Neural cell (in vitro differentiated cells): ENCODE measurements around the gene BTG1. TPM values are rescaled to one million over a fixed set of nuclear protein-coding genes. Genes with fewer than 3 reads are reported as not detected.
A peak's percentile ranks its signal among the peaks of the same experiment; 100 is the strongest.

Experiments
- H2AFZ ChIP-seq: fragments of 200-600, 300-800 bp; sonication (generic), shearing (Covaris generic); 2 replicates; pipeline ENCODE4 v1.6.0; 2014; ENCODE audit warnings: low read depth, mild to moderate bottlenecking, antibody characterized with exemption, low read length, moderate library complexity
- H3F3A ChIP-seq: fragments of 200-600 bp; shearing (Covaris generic); 2 replicates; pipeline ENCODE4 v1.6.1; 2016; ENCODE audit warnings: mild to moderate bottlenecking, moderate library complexity, mixed read lengths, antibody characterized with exemption, low read length; ENCODE audit not compliant: insufficient read depth, poor library complexity, severe bottlenecking
- H3K27ac ChIP-seq: fragments of 200-600, 300-800 bp; sonication (generic), shearing (Covaris generic); 2 replicates; pipeline ENCODE4 v1.5.1; 2014; ENCODE audit warnings: mild to moderate bottlenecking, low read length, moderate library complexity
- H3K27me3 ChIP-seq: fragments of 300-800, 200-600 bp; sonication (generic), shearing (Covaris generic); 2 replicates; pipeline ENCODE4 v1.6.0; 2014; ENCODE audit warnings: mild to moderate bottlenecking, low read depth, low read length, moderate library complexity; ENCODE audit not compliant: insufficient read depth
- H3K36me3 ChIP-seq: fragments of 300-800, 200-600 bp; sonication (generic), shearing (Covaris generic); 2 replicates; pipeline ENCODE4 v1.5.1; 2014; ENCODE audit warnings: mild to moderate bottlenecking, antibody characterized with exemption, low read length, moderate library complexity; ENCODE audit not compliant: insufficient read depth
- H3K4me2 ChIP-seq: fragments of 300-800, 200-600 bp; sonication (generic), shearing (Covaris generic); 2 replicates; pipeline ENCODE4 v1.6.0; 2014; ENCODE audit warnings: mild to moderate bottlenecking, low read length
- H3K4me3 ChIP-seq: fragments of 300-800, 200-600 bp; sonication (generic), shearing (Covaris generic); 2 replicates; pipeline ENCODE4 v1.5.1; 2014; ENCODE audit warnings: mild to moderate bottlenecking, low read length, moderate library complexity
- H3K79me2 ChIP-seq: fragments of 200-600 bp; shearing (Covaris generic); replicated peaks from 2 replicates; pipeline ENCODE4 v1.6.0; 2014; ENCODE audit warnings: mild to moderate bottlenecking, low read length, moderate library complexity; ENCODE audit not compliant: insufficient read depth
- H3K9ac ChIP-seq: fragments of 300-800, 200-600 bp; sonication (generic), shearing (Covaris generic); 2 replicates; pipeline ENCODE4 v1.6.1; 2016; ENCODE audit warnings: mild to moderate bottlenecking, low read length, mixed read lengths
- H3K9me2 ChIP-seq: fragments of 200-600 bp; shearing (Covaris generic); 2 replicates; pipeline ENCODE4 v1.6.1; 2016; ENCODE audit warnings: mild to moderate bottlenecking, low read length, mixed read lengths; ENCODE audit not compliant: insufficient read depth
- H3K9me3 ChIP-seq: fragments of 200-600, 300-800 bp; sonication (generic), shearing (Covaris generic); 2 replicates; pipeline ENCODE4 v1.6.1; 2016; ENCODE audit warnings: mild to moderate bottlenecking, mixed run types, low read length, moderate library complexity, mixed read lengths
- H4K20me1 ChIP-seq: fragments of 200-600 bp; shearing (Covaris generic); 2 replicates; pipeline ENCODE4 v1.6.1; 2016; ENCODE audit warnings: mild to moderate bottlenecking, mixed run types; ENCODE audit not compliant: insufficient read depth
- EP300 ChIP-seq: fragments of 450-650 bp; conservative IDR thresholded peaks from 2 replicates; pipeline ENCODE4 v1.6.1; 2014; ENCODE audit warnings: antibody characterized with exemption, mild to moderate bottlenecking, moderate library complexity; ENCODE audit not compliant: poor library complexity, severe bottlenecking
- EZH2 ChIP-seq: fragments of 200-600, 300-800 bp; shearing (Covaris generic), sonication (generic); IDR thresholded peaks from 2 replicates; pipeline ENCODE4 v1.6.1; 2014; ENCODE audit warnings: antibody characterized with exemption, low read length, borderline replicate concordance, mild to moderate bottlenecking; ENCODE audit not compliant: insufficient read depth, poor library complexity, severe bottlenecking
- MXI1 ChIP-seq: fragments of 450-650 bp; conservative IDR thresholded peaks from 2 replicates; pipeline ENCODE4 v1.6.1; 2014; ENCODE audit warnings: antibody characterized with exemption, mild to moderate bottlenecking; ENCODE audit not compliant: poor library complexity, severe bottlenecking
- POLR2AphosphoS5 ChIP-seq: IDR thresholded peaks from 2 replicates; pipeline ENCODE4 v1.6.1; 2012
- RAD21 ChIP-seq: fragments of 450-650 bp; conservative IDR thresholded peaks from 2 replicates; pipeline ENCODE4 v1.6.1; 2014; ENCODE audit warnings: antibody characterized with exemption, mild to moderate bottlenecking, moderate library complexity
- SMC3 ChIP-seq: fragments of 450-650 bp; conservative IDR thresholded peaks from 2 replicates; pipeline ENCODE4 v1.6.1; 2014; ENCODE audit warnings: antibody characterized with exemption, mild to moderate bottlenecking, moderate library complexity; ENCODE audit not compliant: poor library complexity
- TAF1 ChIP-seq: IDR thresholded peaks from 2 replicates; pipeline ENCODE4 v1.6.1; 2012; ENCODE audit warnings: low read depth
- polyA plus RNA-seq: library from polyadenylated mRNA; depleted of rRNA; stranded (reverse); fragments of >200 nt; gene quantifications from 2 replicates; pipeline ENCODE4 v1.2.3, GENCODE V29; 2014
- TF ChIP-seq, protein P1 (sequence below): IDR thresholded peaks from 2 replicates; pipeline ENCODE4 v1.6.1; 2012; ENCODE audit warnings: borderline replicate concordance
- TF ChIP-seq, protein P2 (sequence below): fragments of 450-650 bp; IDR thresholded peaks from 2 replicates; pipeline ENCODE4 v1.5.1; 2014; ENCODE audit warnings: antibody characterized with exemption, mild to moderate bottlenecking, moderate library complexity; ENCODE audit not compliant: poor library complexity, severe bottlenecking

BTG1 gene
- polyA plus RNA-seq, 1 donor from 2014 or later = 12.9 TPM

DNA sequence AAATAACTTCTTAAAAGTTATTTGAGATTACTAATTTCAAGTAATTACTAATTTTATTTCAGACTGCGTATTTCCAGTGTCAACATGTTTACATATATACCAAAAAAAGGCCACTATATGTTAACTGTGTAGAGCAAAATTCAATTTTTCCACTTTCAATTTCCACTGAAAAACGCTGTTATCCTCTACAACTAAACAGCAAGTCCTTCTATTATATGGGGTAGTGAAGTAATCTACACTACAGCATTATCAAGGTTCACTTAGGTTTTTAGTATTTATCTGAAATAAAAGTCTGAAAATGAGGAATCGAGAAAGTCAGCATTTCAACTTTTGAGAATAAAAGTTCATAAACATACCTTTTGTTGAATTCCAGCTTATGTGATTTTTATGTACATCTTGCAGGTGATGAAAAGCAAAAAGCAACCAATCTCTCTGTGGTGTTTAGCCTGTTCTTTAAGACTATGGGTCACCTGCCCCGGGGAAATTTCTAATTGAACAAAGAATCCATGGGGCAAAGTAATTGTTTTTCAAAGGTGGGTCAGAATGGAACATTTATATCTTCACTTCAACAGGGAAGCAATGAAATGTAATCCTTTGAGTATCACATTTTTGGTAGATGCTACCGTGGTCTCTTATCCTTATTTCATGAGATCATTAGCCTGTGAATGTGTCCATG is 3.3 kb downstream of the BTG1 start:
- no peak overlapping the region for H2AFZ ChIP-seq

DNA sequence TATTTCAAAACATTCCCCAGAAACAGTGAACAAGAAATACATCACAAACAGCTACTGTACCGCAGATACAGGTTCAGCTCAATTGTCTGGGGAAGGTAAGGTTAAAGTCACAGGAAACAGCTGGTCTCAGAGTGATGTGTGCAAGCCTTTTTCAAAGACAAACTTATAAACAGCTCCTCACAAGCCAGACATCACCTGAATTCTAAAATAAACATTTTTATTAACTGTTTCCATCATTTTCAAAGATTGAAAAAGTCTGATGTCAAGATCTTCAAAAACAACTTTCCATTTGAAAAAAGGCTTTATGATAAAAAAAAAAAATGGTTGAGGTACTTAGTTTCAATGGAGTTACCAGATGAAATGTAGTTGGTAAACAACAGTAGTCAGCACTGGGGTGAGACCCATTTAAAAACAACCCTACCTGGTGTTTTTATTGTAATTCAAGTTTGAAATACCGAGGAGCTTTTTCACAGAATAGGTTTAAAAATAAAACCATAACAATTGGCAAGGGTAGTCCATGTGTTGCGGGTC is 4.0 kb downstream of the BTG1 start:
- Histone ChIP-seq H3K27me3 (no peaks in the 10 kb centered on the region), H3K79me2 (peaks cover 89% of the 10 kb centered on the region), H3K4me3 (peak overlapping the region; percentile 87), H3K9me2 (no peaks in the 10 kb centered on the region), H3F3A (no peaks in the 10 kb centered on the region), H3K4me2 (peak overlapping the region; percentile 91), H2AFZ (no peak overlapping the region), H3K9ac (peak overlapping the region; percentile 91), H3K9me3 (no peaks in the 10 kb centered on the region), H4K20me1 (peaks cover 16% of the 10 kb centered on the region), H3K36me3 (peaks cover 9% of the 10 kb centered on the region), H3K27ac (no peak overlapping the region)
- TF ChIP-seq RAD21 = no peak
- no peak for TF ChIP-seq MXI1
- TF ChIP-seq SMC3 = no peak
- TF ChIP-seq POLR2AphosphoS5 = no peak
- TF ChIP-seq, protein P1, sequence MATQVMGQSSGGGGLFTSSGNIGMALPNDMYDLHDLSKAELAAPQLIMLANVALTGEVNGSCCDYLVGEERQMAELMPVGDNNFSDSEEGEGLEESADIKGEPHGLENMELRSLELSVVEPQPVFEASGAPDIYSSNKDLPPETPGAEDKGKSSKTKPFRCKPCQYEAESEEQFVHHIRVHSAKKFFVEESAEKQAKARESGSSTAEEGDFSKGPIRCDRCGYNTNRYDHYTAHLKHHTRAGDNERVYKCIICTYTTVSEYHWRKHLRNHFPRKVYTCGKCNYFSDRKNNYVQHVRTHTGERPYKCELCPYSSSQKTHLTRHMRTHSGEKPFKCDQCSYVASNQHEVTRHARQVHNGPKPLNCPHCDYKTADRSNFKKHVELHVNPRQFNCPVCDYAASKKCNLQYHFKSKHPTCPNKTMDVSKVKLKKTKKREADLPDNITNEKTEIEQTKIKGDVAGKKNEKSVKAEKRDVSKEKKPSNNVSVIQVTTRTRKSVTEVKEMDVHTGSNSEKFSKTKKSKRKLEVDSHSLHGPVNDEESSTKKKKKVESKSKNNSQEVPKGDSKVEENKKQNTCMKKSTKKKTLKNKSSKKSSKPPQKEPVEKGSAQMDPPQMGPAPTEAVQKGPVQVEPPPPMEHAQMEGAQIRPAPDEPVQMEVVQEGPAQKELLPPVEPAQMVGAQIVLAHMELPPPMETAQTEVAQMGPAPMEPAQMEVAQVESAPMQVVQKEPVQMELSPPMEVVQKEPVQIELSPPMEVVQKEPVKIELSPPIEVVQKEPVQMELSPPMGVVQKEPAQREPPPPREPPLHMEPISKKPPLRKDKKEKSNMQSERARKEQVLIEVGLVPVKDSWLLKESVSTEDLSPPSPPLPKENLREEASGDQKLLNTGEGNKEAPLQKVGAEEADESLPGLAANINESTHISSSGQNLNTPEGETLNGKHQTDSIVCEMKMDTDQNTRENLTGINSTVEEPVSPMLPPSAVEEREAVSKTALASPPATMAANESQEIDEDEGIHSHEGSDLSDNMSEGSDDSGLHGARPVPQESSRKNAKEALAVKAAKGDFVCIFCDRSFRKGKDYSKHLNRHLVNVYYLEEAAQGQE = no peak

More for the DNA sequence above, 3.3 kb downstream of the BTG1 start:
- Histone ChIP-seq H3K4me2 (peak overlapping the region; percentile 91), H4K20me1 (peaks cover 16% of the 10 kb centered on the region), H3K79me2 (peaks cover 81% of the 10 kb centered on the region), H3K36me3 (peaks cover 9% of the 10 kb centered on the region), H3K9me2 (no peaks in the 10 kb centered on the region), H3K27me3 (no peaks in the 10 kb centered on the region), H3K4me3 (peak overlapping the region; percentile 87), H3K27ac (no peak overlapping the region), H3K9me3 (no peaks in the 10 kb centered on the region), H3K9ac (peak overlapping the region; percentile 91), H3F3A (no peaks in the 10 kb centered on the region)
- TF ChIP-seq MXI1 (no peak), TAF1 (no peak), POLR2AphosphoS5 (no peak), RAD21 (no peak), EZH2 (no peak), EP300 (no peak), SMC3 (no peak)
- TF ChIP-seq, protein P1 = no peak
- TF ChIP-seq, protein P2, sequence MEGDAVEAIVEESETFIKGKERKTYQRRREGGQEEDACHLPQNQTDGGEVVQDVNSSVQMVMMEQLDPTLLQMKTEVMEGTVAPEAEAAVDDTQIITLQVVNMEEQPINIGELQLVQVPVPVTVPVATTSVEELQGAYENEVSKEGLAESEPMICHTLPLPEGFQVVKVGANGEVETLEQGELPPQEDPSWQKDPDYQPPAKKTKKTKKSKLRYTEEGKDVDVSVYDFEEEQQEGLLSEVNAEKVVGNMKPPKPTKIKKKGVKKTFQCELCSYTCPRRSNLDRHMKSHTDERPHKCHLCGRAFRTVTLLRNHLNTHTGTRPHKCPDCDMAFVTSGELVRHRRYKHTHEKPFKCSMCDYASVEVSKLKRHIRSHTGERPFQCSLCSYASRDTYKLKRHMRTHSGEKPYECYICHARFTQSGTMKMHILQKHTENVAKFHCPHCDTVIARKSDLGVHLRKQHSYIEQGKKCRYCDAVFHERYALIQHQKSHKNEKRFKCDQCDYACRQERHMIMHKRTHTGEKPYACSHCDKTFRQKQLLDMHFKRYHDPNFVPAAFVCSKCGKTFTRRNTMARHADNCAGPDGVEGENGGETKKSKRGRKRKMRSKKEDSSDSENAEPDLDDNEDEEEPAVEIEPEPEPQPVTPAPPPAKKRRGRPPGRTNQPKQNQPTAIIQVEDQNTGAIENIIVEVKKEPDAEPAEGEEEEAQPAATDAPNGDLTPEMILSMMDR = no peak
